SK-N-SH (cell line): ENCODE results near the gene GRK1. TPM values are rescaled to one million over a fixed set of nuclear protein-coding genes. Genes with fewer than 3 reads are reported as not detected.

Source experiments
- CTCF ChIA-PET: fragments of 300-600, 350-600 bp; formaldehyde crosslinking; extraction: SDS; loops from one replicate; lab custom pipeline; 2021; lab: Yijun Ruan, JAX
- POLR2A ChIA-PET: fragments of 350-600 bp; sonication (Branson Sonifier 250); formaldehyde crosslinking; extraction: SDS; loops from one replicate; lab custom pipeline; 2020; ENCODE audit warnings: antibody characterized with exemption, inconsistent platforms; lab: Yijun Ruan, JAX
- DNase-seq: peaks from one replicate; pipeline ENCODE4 v3.0.0; 2012
- H2AFZ ChIP-seq: fragments of 200-600 bp; sonication (generic); 2 replicates; pipeline ENCODE4 v1.8.1; 2016; ENCODE audit warnings: antibody characterized with exemption, mild to moderate bottlenecking, low read depth
- H3F3A ChIP-seq: fragments of 200-600 bp; sonication (generic); replicated peaks from 2 replicates; pipeline ENCODE3; 2016; ENCODE audit warnings: antibody characterized with exemption, mild to moderate bottlenecking; ENCODE audit not compliant: insufficient read depth
- H3K27ac ChIP-seq, 2 experiments: fragments of 200-500 bp in 1 of 2; fragments of 200-600 bp in 1 of 2; sonication (Bioruptor generic) in 1 of 2; sonication (generic), shearing (Covaris generic) in 1 of 2; 2 replicates each; pipeline versions ENCODE4 v1.5.1 to v1.6.1; 2014 to 2016; ENCODE audit warnings: low read depth in 2 of 2, inconsistent platforms in 1 of 2, low read length in 1 of 2, mild to moderate bottlenecking in 1 of 2, mixed read lengths in 1 of 2
- H3K27me3 ChIP-seq: fragments of 200-600 bp; sonication (generic), shearing (Covaris generic); 2 replicates; pipeline ENCODE4 v1.6.1; 2016; ENCODE audit warnings: mixed run types; ENCODE audit not compliant: insufficient read depth
- H3K36me3 ChIP-seq, 2 experiments: fragments of 200-500 bp in 1 of 2; fragments of 200-600 bp in 1 of 2; sonication (Bioruptor generic) in 1 of 2; sonication (generic) in 1 of 2; replicated peaks in 1 of 2; 2 replicates each; pipeline versions ENCODE3 to v1.5.1; 2014 to 2016; ENCODE audit warnings: low read length in 1 of 2, mild to moderate bottlenecking in 1 of 2; ENCODE audit not compliant: insufficient read depth in 2 of 2, control insufficient read depth in 1 of 2
- H3K4me1 ChIP-seq, 2 experiments: fragments of 200-500 bp in 1 of 2; fragments of 200-600 bp in 1 of 2; sonication (Bioruptor generic) in 1 of 2; sonication (generic), shearing (Covaris generic) in 1 of 2; 2 replicates each; pipeline versions ENCODE4 v1.5.1 to v1.6.1; 2014 to 2016; ENCODE audit warnings: low read depth in 1 of 2, low read length in 1 of 2, mixed run types in 1 of 2; ENCODE audit not compliant: insufficient read depth in 2 of 2, control insufficient read depth in 1 of 2
- H3K4me2 ChIP-seq: fragments of 200-600 bp; sonication (generic), shearing (Covaris generic); 2 replicates; pipeline ENCODE4 v1.6.1; 2017; ENCODE audit warnings: mixed run types
- H3K4me3 ChIP-seq, 2 experiments: fragments of 200-500 bp in 1 of 2; fragments of 200-600 bp in 1 of 2; sonication (Bioruptor generic) in 1 of 2; sonication (generic), shearing (Covaris generic) in 1 of 2; 2 replicates each; pipeline versions ENCODE4 v1.5.1 to v1.8.1; 2014 to 2016; ENCODE audit warnings: low read depth in 2 of 2, inconsistent platforms in 1 of 2, low read length in 1 of 2, mild to moderate bottlenecking in 1 of 2, mixed read lengths in 1 of 2, moderate library complexity in 1 of 2
- H3K79me2 ChIP-seq: fragments of 200-600 bp; sonication (generic); 2 replicates; pipeline ENCODE4 v1.8.1; 2017; ENCODE audit warnings: mild to moderate bottlenecking; ENCODE audit not compliant: insufficient read depth
- H3K9ac ChIP-seq: fragments of 200-600 bp; sonication (generic); 2 replicates; pipeline ENCODE4 v1.6.1; 2017; ENCODE audit warnings: mixed run types
- H3K9me2 ChIP-seq: fragments of 200-600 bp; sonication (generic); 2 replicates; pipeline ENCODE4 v1.6.1; 2017; ENCODE audit warnings: mixed run types
- H3K9me3 ChIP-seq: fragments of 200-600 bp; sonication (generic); 2 replicates; pipeline ENCODE4 v1.6.1; 2017; ENCODE audit warnings: mixed run types, mild to moderate bottlenecking, moderate library complexity
- H4K20me1 ChIP-seq: fragments of 200-600 bp; sonication (generic); 2 replicates; pipeline ENCODE4 v1.6.1; 2017; ENCODE audit warnings: mild to moderate bottlenecking, mixed run types; ENCODE audit not compliant: insufficient read depth
- ELF1 ChIP-seq: IDR thresholded peaks from 2 replicates; pipeline ENCODE4 v1.4.0; 2012
- FOSL2 ChIP-seq: IDR thresholded peaks from 2 replicates; pipeline ENCODE4 v1.4.0; 2012; ENCODE audit warnings: low read depth, mild to moderate bottlenecking, moderate library complexity, borderline replicate concordance
- GABPA ChIP-seq: IDR thresholded peaks from 2 replicates; pipeline ENCODE4 v1.4.0; 2012; ENCODE audit warnings: low read depth, mild to moderate bottlenecking
- JUND ChIP-seq: IDR thresholded peaks from 2 replicates; pipeline ENCODE4 v1.4.0; 2012
- NRF1 ChIP-seq: IDR thresholded peaks from 2 replicates; pipeline ENCODE4 v1.6.1; 2012; ENCODE audit warnings: low read depth, mild to moderate bottlenecking, low read length
- RXRA ChIP-seq: IDR thresholded peaks from 2 replicates; pipeline ENCODE4 v1.4.0; 2012; ENCODE audit warnings: low read depth, mild to moderate bottlenecking, borderline replicate concordance
- SMC3 ChIP-seq: IDR thresholded peaks from 2 replicates; pipeline ENCODE4 v1.6.1; 2012; ENCODE audit warnings: low read depth, low read length, improper control_type of control experiment
- TCF12 ChIP-seq: IDR thresholded peaks from 2 replicates; pipeline ENCODE4 v1.4.0; 2012
- TEAD4 ChIP-seq: IDR thresholded peaks from 2 replicates; pipeline ENCODE4 v1.4.0; 2012; ENCODE audit warnings: mild to moderate bottlenecking, borderline replicate concordance; ENCODE audit not compliant: insufficient read depth
- ZBTB33 ChIP-seq: IDR thresholded peaks from 2 replicates; pipeline ENCODE4 v1.4.0; 2012; ENCODE audit warnings: low read depth, borderline replicate concordance
- WGBS: methylation state at CpG from one replicate; pipeline ENCODE4 v1.1.6; 2017; ENCODE audit warnings: low lambda C conversion rate; 5-methylcytosine and 5-hydroxymethylcytosine counted together
- polyA plus RNA-seq, 3 experiments: library from polyadenylated mRNA; depleted of rRNA; stranded (reverse); fragments of >200 nt; gene quantifications; 2 replicates each; pipeline ENCODE4 v1.2.3, GENCODE V29; 2012

GRK1 gene
- polyA plus RNA-seq, 1 of the 3 experiments (the other 2 are of a cell fraction) = 0.12 TPM

GRCh38 chr13:113630804-113631203 lies 36.2 kb upstream of the GRK1 start:
- Histone ChIP-seq H3K9ac (no peak overlapping the region), H3K79me2 (peaks cover 23% of the 10 kb centered on the region), H3K9me2 (no peaks in the 10 kb centered on the region), H3K4me1 (peaks cover 0 to 9% of the 10 kb centered on the region in 2 experiments; a peak in 2 of 4 replicates), H3K27ac (no peak overlapping the region), H3K4me3 (no peak overlapping the region), H4K20me1 (peaks cover 33% of the 10 kb centered on the region), H3K9me3 (no peaks in the 10 kb centered on the region), H3K4me2 (no peak overlapping the region), H2AFZ (no peak overlapping the region), H3K27me3 (no peaks in the 10 kb centered on the region), H3K36me3 (peaks cover 6 to 51% of the 10 kb centered on the region in 2 experiments), H3F3A (peaks cover 5% of the 10 kb centered on the region)
- ChIA-PET POLR2A (no interaction called here), CTCF (interaction anchor here (1.3 kb wide), 1 partner anchor 45 kb away, joined by 3 read pairs; no protein-coding TSS in a partner anchor)
- TF ChIP-seq TCF12 (no peak), JUND (no peak), ELF1 (no peak)
- no peak for DNase-seq
- no CpG with 5 or more reads among the region's 6 CpGs for WGBS

DNA sequence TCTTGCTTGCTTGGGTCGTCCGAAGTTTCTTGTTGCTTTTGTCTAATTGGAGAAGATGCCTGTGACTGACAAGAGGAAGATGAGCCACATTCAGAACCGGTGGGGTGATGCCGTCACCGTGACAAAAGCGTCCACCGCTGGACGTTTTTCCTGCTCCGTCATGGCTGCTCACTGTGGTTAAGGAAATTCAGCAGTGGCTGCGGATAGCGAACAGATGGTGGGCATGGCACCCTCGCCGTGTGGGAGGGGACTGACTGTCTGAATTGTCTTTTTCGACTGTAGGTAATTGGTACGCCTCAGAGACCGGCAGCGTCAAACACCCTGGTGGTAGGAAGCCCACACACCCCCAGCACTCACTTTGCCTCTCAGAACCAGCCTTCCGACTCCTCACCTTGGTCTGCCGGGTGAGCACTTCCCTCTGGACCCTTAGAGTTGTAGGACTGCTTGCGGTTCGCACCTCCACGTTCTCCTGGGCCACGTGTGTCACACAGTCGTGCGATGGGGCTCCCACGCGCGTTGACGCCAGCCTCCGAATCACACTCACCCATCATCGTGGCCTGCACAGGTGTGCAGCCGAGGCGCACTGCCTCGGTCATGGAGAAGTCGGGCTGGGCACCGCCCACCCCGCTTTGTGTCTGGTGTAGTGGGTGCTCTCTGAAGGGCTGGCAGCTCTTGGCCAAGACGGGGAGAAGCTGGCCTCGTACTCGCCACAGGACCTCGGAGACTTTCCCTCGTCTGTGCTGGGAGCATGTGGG lies 35.5 kb upstream of the GRK1 start:
- no peak overlapping the region for H3K27ac ChIP-seq
- 96% methylated on average over 37 of the region's 42 CpGs for WGBS
- H3K36me3 ChIP-seq = peaks cover 11 to 57% of the 10 kb centered on the region in 2 experiments

More for the DNA sequence above, 35.5 kb upstream of the GRK1 start:
- H3F3A ChIP-seq = no peaks in the 10 kb centered on the region
- POLR2A ChIA-PET = no interaction called here
- H3K9me2 ChIP-seq = no peaks in the 10 kb centered on the region
- peaks cover 22% of the 10 kb centered on the region for H3K79me2 ChIP-seq
- H2AFZ ChIP-seq = no peak overlapping the region
- CTCF ChIA-PET = no interaction called here
- H3K27me3 ChIP-seq = no peaks in the 10 kb centered on the region
- 0 out of 4 replicates have a peak, but pooled peaks cover 0 to 1% of the 10 kb centered on the region in 2 experiments for H3K4me1 ChIP-seq
- DNase-seq = no peak
- no peaks in the 10 kb centered on the region for H3K9me3 ChIP-seq
- peaks cover 26% of the 10 kb centered on the region for H4K20me1 ChIP-seq
- no peak overlapping the region for H3K9ac ChIP-seq
- H3K4me3 ChIP-seq = no peak overlapping the region
- TF ChIP-seq RXRA = no peak
- no peak for TF ChIP-seq NRF1
- no peak for TF ChIP-seq SMC3
- TF ChIP-seq ZBTB33 = no peak
- no peak for TF ChIP-seq GABPA
- no peak for TF ChIP-seq FOSL2
- TF ChIP-seq TEAD4 = no peak
- no peak overlapping the region for H3K4me2 ChIP-seq
